Fibroblast of the aortic adventitia (primary cell): Measurements from ENCODE around the gene ADAMTSL1. TPM values are rescaled to one million over a fixed set of nuclear protein-coding genes. Genes with fewer than 3 reads are reported as not detected.
A peak's percentile ranks its signal among the peaks of the same experiment; 100 is the strongest.

Source experiments
- DNase-seq: peaks from one replicate; pipeline ENCODE4 v3.0.0-alpha.2; 2010; ENCODE audit warnings: low read depth
- H3K4me3 ChIP-seq: 2 replicates; pipeline ENCODE4 v1.5.1; 2011; ENCODE audit warnings: low read depth, mild to moderate bottlenecking, control low read depth, low read length, moderate library complexity
- total RNA-seq: library from RNA; depleted of rRNA; stranded (reverse); fragments of >200 nt; gene quantifications from 2 replicates; pipeline ENCODE4 v1.2.3, GENCODE V29; 2012; ENCODE audit warnings: low replicate concordance
- TF ChIP-seq, protein P1 (sequence below): IDR thresholded peaks from 2 replicates; pipeline ENCODE4 v1.5.1; 2011; ENCODE audit warnings: mild to moderate bottlenecking, low read length, control low read depth, inconsistent platforms; ENCODE audit not compliant: insufficient read depth

The ADAMTSL1 gene
- total RNA-seq, 1 donor = 179 TPM

DNA sequence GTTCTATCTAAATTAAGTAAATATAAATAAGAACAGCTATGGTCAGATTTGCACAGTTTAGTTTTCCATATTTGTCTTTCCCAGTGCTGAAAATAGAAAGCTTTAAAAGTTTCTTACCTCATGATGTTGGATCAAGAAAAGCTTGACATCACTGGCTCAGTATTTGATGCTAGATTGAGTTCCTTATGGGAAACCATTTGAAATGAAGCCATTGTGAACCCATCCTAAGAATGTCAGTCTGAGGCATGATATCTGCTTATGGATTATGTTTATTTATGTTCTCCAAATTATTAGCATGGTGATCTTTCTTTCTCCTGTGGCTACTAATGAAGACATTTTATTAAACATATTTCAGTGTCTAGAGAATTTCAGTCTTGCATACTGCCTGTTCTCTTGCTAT, 143.0 kb downstream of the ADAMTSL1 start:
- TF ChIP-seq, protein P1, sequence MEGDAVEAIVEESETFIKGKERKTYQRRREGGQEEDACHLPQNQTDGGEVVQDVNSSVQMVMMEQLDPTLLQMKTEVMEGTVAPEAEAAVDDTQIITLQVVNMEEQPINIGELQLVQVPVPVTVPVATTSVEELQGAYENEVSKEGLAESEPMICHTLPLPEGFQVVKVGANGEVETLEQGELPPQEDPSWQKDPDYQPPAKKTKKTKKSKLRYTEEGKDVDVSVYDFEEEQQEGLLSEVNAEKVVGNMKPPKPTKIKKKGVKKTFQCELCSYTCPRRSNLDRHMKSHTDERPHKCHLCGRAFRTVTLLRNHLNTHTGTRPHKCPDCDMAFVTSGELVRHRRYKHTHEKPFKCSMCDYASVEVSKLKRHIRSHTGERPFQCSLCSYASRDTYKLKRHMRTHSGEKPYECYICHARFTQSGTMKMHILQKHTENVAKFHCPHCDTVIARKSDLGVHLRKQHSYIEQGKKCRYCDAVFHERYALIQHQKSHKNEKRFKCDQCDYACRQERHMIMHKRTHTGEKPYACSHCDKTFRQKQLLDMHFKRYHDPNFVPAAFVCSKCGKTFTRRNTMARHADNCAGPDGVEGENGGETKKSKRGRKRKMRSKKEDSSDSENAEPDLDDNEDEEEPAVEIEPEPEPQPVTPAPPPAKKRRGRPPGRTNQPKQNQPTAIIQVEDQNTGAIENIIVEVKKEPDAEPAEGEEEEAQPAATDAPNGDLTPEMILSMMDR = no peak
- no peak overlapping the region for H3K4me3 ChIP-seq
- no peak for DNase-seq

- TF ChIP-seq, protein P1 = no peak
- no peak overlapping the region for H3K4me3 ChIP-seq
- DNase-seq = no peak
Observed at GRCh38 chr9:18617759-18618158, 143.8 kb downstream of the ADAMTSL1 start.

GRCh38 chr9:18618862-18619261, 144.9 kb downstream of the ADAMTSL1 start:
- TF ChIP-seq, protein P1 = no peak
- H3K4me3 ChIP-seq = no peak overlapping the region
- DNase-seq = no peak

GRCh38 chr9:18622186-18622836, 148.4 kb downstream of the ADAMTSL1 start:
- DNase-seq = no peak
- no peak overlapping the region for H3K4me3 ChIP-seq
- TF ChIP-seq, protein P1 = no peak

- DNase-seq = peak; percentile 48
- H3K4me3 ChIP-seq = no peak overlapping the region
- TF ChIP-seq, protein P1 = no peak
Observed at GRCh38 chr9:18623221-18624079, 149.5 kb downstream of the ADAMTSL1 start.

- no peak for DNase-seq
- H3K4me3 ChIP-seq = no peak overlapping the region
- TF ChIP-seq, protein P1 = no peak
Observed at GRCh38 chr9:18626046-18626698, 152.2 kb downstream of the ADAMTSL1 start.
